ENCODE results near the gene LRRTM3.

LRRTM3 gene

DNA sequence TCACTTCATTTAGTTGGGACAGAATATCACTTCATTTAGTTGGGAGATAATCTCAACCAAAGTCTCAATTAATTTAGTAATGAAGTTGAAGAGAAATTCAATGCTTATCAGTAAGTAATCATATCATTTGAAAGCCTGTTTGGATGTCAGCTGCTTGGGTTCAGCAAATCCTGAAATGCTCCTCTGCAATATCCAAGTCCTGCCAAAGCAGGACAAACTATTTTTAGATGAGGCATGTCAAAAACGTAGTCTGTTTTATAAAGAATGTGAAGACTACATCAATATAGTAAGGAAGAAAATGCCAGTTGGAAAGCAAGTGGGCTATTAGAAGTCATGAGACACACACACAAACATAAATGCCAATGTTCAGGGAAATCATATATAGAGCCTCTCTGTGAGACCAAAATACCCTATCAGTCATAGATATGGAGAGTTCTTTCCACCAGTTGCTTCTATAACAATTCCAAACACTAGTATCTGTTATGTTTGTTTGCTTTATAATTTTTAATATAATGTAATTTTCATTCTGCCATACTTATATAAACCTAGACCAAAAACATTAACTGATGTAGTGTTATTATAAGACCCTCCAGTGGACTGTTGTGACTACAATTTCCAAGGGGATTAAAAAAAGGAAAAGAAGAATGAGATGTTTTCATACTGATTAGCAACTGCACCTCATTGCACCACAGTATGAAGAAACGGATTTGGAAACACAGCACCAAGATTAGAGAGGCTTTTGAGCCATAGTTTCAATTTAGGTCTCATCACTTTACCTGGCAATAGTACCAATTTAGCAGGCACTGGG is 160.7 kb downstream of the LRRTM3 start:
- Histone ChIP-seq H3K27me3 (replicated peaks; ENCODE audit: insufficient read depth, low read length) (no peaks in the 10 kb centered on the region), H3K9me2 (replicated peaks; ENCODE audit: insufficient read depth, low read length) (no peaks in the 10 kb centered on the region), H3K9ac (ENCODE audit: low read length) (no peak overlapping the region), H3K9me3 (replicated peaks; ENCODE audit: insufficient read depth, low read length) (no peaks in the 10 kb centered on the region), H3K27ac (ENCODE audit: low read length) (no peak overlapping the region), H3K36me3 (replicated peaks; ENCODE audit: insufficient read depth, low read length) (no peaks in the 10 kb centered on the region), H3F3A (ENCODE audit: insufficient read depth, low read length) (no peaks in the 10 kb centered on the region), H4K20me1 (ENCODE audit: insufficient read depth, low read length) (no peaks in the 10 kb centered on the region), H3K4me2 (ENCODE audit: low read depth, low read length) (no peak overlapping the region), H3K4me3 (ENCODE audit: low read length) (no peak overlapping the region), H2AFZ (ENCODE audit: low read length) (no peak overlapping the region), H3K79me2 (ENCODE audit: low read length) (no peaks in the 10 kb centered on the region), H3K4me1 (ENCODE audit: low read length) (no peaks in the 10 kb centered on the region)
- DNase-seq, result no peak
- TF ChIP-seq EZH2phosphoT487 (IDR thresholded peaks at IDR 0.05; ENCODE audit: low read length) (no peak), CTCF (IDR thresholded peaks at IDR 0.05; ENCODE audit: low read length) (no peak), EZH2 (optimal IDR thresholded peaks at IDR 0.05; ENCODE audit: low read depth, low read length) (no peak)

DNA sequence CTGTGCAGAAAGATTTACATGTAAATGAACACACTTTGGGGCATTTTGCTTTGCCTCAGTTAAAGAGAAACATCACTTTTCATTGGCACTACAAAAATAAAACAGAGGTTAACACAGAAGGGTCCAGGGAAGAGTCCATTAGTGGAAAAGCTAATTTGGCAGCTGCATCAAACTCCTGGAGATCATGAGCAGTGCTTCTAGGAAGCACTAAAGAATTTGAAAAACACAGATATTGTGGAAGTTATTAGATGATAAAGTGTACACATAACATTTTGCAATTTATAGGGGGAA is 161.2 kb downstream of the LRRTM3 start:
- no peak for DNase-seq
- H3K36me3 ChIP-seq (replicated peaks; ENCODE audit: insufficient read depth, low read length), result no peaks in the 10 kb centered on the region
- no peak overlapping the region for H3K27ac ChIP-seq (ENCODE audit: low read length)
- H3K9me2 ChIP-seq (replicated peaks; ENCODE audit: insufficient read depth, low read length), result no peaks in the 10 kb centered on the region
- no peaks in the 10 kb centered on the region for H4K20me1 ChIP-seq (ENCODE audit: insufficient read depth, low read length)
- TF ChIP-seq EZH2 (optimal IDR thresholded peaks at IDR 0.05; ENCODE audit: low read depth, low read length), result no peak
- TF ChIP-seq EZH2phosphoT487 (IDR thresholded peaks at IDR 0.05; ENCODE audit: low read length), result no peak
- TF ChIP-seq CTCF (IDR thresholded peaks at IDR 0.05; ENCODE audit: low read length), result no peak
- no peak overlapping the region for H2AFZ ChIP-seq (ENCODE audit: low read length)
- no peaks in the 10 kb centered on the region for H3K4me1 ChIP-seq (ENCODE audit: low read length)
- H3F3A ChIP-seq (ENCODE audit: insufficient read depth, low read length), result no peaks in the 10 kb centered on the region
- H3K79me2 ChIP-seq (ENCODE audit: low read length), result no peaks in the 10 kb centered on the region
- no peak overlapping the region for H3K4me2 ChIP-seq (ENCODE audit: low read depth, low read length)
- no peak overlapping the region for H3K4me3 ChIP-seq (ENCODE audit: low read length)
- H3K9ac ChIP-seq (ENCODE audit: low read length), result no peak overlapping the region
- H3K27me3 ChIP-seq (replicated peaks; ENCODE audit: insufficient read depth, low read length), result no peaks in the 10 kb centered on the region
- no peaks in the 10 kb centered on the region for H3K9me3 ChIP-seq (replicated peaks; ENCODE audit: insufficient read depth, low read length)

GRCh38 chr10:67088036-67088435 is 162.2 kb downstream of the LRRTM3 start:
- Histone ChIP-seq H3K9ac (ENCODE audit: low read length) (no peak overlapping the region), H4K20me1 (ENCODE audit: insufficient read depth, low read length) (no peaks in the 10 kb centered on the region), H2AFZ (ENCODE audit: low read length) (no peak overlapping the region), H3K27me3 (replicated peaks; ENCODE audit: insufficient read depth, low read length) (no peaks in the 10 kb centered on the region), H3K4me2 (ENCODE audit: low read depth, low read length) (no peak overlapping the region), H3K36me3 (replicated peaks; ENCODE audit: insufficient read depth, low read length) (no peaks in the 10 kb centered on the region), H3K4me3 (ENCODE audit: low read length) (no peak overlapping the region), H3K4me1 (ENCODE audit: low read length) (no peaks in the 10 kb centered on the region), H3K9me2 (replicated peaks; ENCODE audit: insufficient read depth, low read length) (no peaks in the 10 kb centered on the region), H3K27ac (ENCODE audit: low read length) (no peak overlapping the region), H3K79me2 (ENCODE audit: low read length) (no peaks in the 10 kb centered on the region), H3F3A (ENCODE audit: insufficient read depth, low read length) (no peaks in the 10 kb centered on the region), H3K9me3 (replicated peaks; ENCODE audit: insufficient read depth, low read length) (no peaks in the 10 kb centered on the region)
- DNase-seq, result no peak
- no peak for TF ChIP-seq EZH2 (optimal IDR thresholded peaks at IDR 0.05; ENCODE audit: low read depth, low read length)
- TF ChIP-seq CTCF (IDR thresholded peaks at IDR 0.05; ENCODE audit: low read length), result no peak
- no peak for TF ChIP-seq EZH2phosphoT487 (IDR thresholded peaks at IDR 0.05; ENCODE audit: low read length)

Measured in MM.1S (cell line).